Mesothelial cell of epicardium (in vitro differentiated cells): Measurements from ENCODE around the gene BOC. TPM values are rescaled to one million over a fixed set of nuclear protein-coding genes. Genes with fewer than 3 reads are reported as not detected.

ENCODE experiments used
- DNase-seq, 2 experiments: peaks; one replicate each; pipeline ENCODE4 v3.0.0; 2021; ENCODE audit warnings: low spot score in 2 of 2; ENCODE audit not compliant: unreplicated experiment in 2 of 2
- H3K27ac Mint-ChIP-seq: 2 replicates; pipeline ENCODE4 v1.8.0; 2021; ENCODE audit warnings: mixed read lengths
- H3K27me3 Mint-ChIP-seq: 2 replicates; pipeline ENCODE4 v1.8.0; 2021; ENCODE audit warnings: low read depth, mixed read lengths
- H3K36me3 Mint-ChIP-seq: 2 replicates; pipeline ENCODE4 v1.8.0; 2021; ENCODE audit warnings: mixed read lengths
- H3K4me1 Mint-ChIP-seq: 2 replicates; pipeline ENCODE4 v1.8.0; 2021; ENCODE audit warnings: mixed read lengths
- H3K4me3 Mint-ChIP-seq: 2 replicates; pipeline ENCODE4 v1.8.0; 2021; ENCODE audit warnings: mild to moderate bottlenecking, moderate library complexity, mixed read lengths
- H3K9me3 Mint-ChIP-seq: 2 replicates; pipeline ENCODE4 v1.8.0; 2021; ENCODE audit warnings: mixed read lengths
- total RNA-seq: library from RNA; stranded (reverse); gene quantifications from 3 replicates; pipeline ENCODE4 v1.2.1, GENCODE V29; 2021
- TF ChIP-seq, protein P1 (sequence below): fragments of 200-600 bp; sonication (generic); IDR thresholded peaks from one replicate; pipeline ENCODE4 v1.5.0; 2021; ENCODE audit warnings: antibody characterized with exemption; ENCODE audit not compliant: unreplicated experiment

Gene BOC
- total RNA-seq, 1 donor from 2014 or later, result 85.3 TPM

DNA sequence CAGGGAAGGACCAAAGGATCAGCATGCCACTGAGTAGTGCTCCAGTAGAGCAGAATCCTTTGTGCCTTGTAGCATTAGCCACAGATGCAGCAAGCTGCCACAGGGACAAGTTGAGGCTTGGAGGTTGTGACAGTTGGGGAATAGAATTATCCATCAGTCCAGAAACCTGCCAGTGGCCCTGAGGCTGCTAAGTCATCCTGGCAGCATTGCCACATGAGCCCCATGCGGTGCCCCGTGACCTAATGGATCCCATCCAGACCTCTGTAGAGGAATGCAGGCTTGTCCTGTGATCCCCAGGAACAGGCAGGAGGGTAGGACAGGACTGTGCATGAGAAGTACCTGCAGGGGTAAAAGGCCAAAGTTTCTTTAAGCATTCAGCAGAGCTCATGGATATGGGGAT lies 51.7 kb downstream of the BOC start:
- Mint-ChIP-seq H3K4me1 (peaks cover 75% of the 10 kb centered on the region), H3K27me3 (no peaks in the 10 kb centered on the region), H3K9me3 (no peaks in the 10 kb centered on the region), H3K4me3 (no peak overlapping the region), H3K36me3 (peaks cover 22% of the 10 kb centered on the region), H3K27ac (no peak overlapping the region)
- DNase-seq, result no peak
- TF ChIP-seq, protein P1, sequence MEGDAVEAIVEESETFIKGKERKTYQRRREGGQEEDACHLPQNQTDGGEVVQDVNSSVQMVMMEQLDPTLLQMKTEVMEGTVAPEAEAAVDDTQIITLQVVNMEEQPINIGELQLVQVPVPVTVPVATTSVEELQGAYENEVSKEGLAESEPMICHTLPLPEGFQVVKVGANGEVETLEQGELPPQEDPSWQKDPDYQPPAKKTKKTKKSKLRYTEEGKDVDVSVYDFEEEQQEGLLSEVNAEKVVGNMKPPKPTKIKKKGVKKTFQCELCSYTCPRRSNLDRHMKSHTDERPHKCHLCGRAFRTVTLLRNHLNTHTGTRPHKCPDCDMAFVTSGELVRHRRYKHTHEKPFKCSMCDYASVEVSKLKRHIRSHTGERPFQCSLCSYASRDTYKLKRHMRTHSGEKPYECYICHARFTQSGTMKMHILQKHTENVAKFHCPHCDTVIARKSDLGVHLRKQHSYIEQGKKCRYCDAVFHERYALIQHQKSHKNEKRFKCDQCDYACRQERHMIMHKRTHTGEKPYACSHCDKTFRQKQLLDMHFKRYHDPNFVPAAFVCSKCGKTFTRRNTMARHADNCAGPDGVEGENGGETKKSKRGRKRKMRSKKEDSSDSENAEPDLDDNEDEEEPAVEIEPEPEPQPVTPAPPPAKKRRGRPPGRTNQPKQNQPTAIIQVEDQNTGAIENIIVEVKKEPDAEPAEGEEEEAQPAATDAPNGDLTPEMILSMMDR, result no peak

DNA sequence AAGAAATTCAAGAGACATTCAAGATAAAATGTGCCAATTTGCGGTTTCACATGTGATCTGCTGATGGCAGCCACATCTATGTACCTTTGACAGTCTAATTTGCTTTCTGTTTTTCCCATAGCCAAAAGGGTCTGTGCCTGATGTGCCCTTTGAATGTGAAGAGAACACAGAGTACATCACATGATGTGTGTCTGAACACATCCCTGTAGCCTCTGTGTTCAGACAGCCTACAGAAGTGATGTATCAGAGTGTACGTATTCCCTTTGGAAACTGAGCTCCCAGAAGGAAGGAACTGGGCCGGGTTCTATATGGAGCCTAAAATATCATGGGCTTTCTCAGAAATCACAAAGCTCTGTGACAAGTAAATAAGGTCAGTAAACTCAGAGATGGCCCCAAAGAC lies 52.4 kb downstream of the BOC start:
- no peaks in the 10 kb centered on the region for H3K27me3 Mint-ChIP-seq
- peaks cover 25% of the 10 kb centered on the region for H3K36me3 Mint-ChIP-seq
- DNase-seq, result no peak
- TF ChIP-seq, protein P1, result no peak
- no peaks in the 10 kb centered on the region for H3K9me3 Mint-ChIP-seq
- H3K4me1 Mint-ChIP-seq, result peaks cover 75% of the 10 kb centered on the region
- no peak overlapping the region for H3K4me3 Mint-ChIP-seq
- H3K27ac Mint-ChIP-seq, result peak overlapping the region; percentile 35

DNA sequence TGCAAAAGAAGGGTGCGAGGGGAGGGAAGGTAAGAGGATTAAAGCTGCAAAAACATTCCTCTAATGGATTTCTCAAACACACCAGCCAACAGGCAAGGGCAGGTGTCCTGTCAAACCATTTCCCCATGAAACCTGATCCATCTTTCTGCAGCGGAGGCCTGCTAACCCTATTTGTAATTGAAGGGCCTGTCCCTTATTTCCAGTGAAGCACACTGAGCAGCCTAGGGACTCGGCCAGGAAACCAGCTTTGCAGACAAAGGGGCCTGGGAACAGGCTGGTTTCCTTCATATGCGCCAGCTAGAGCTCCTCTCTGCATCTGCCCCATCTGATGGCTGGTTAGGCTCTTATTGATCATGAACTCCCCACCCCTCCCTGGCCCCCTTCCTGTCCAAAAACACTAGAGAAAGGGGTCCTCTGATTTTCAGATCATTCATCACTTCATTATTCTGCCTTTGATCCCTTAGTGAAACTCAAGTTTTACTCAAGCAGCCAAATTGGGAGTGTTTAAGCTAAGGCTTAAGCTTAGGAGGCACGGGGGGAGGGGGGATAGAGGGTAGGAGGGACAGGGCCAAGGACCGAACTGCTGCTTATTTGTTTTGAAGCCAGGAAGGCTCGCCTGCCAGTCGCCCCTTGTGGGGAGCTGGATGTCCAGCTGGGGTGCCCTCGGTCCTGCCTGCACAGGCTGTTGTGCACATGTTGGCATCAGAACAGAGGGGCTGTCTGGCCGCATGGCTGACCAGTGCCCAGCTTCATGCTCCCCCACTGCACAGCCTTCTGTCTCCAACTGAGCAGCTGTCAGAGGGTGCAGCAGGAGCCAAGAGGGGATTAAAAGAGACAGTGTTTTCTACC lies 53.1 kb downstream of the BOC start:
- no peaks in the 10 kb centered on the region for H3K9me3 Mint-ChIP-seq

DNA sequence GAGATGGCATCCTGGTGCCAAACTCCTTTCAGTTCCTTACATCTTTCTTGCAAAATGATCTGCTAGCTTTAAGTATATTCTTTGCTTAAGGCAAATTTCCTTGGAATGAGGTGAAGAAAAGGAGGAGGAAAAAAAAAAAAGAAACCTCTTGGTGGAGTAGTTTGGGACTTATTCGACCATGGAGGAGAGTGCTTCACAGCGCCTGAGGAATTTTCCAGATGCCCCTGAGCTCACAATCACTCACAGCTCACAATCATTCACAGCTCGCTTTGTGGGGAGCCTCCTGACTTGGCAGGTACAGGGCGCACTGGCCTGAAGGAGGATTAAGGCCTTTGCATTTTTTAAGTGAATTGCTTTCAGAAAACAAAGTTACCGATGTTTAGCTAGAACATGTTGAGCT lies 53.9 kb downstream of the BOC start:
- H3K9me3 Mint-ChIP-seq, result no peaks in the 10 kb centered on the region
- DNase-seq, result no peak
- peaks cover 24% of the 10 kb centered on the region for H3K36me3 Mint-ChIP-seq
- H3K4me1 Mint-ChIP-seq, result peaks cover 72% of the 10 kb centered on the region
- no peaks in the 10 kb centered on the region for H3K27me3 Mint-ChIP-seq
- peak overlapping the region; percentile 51 for H3K27ac Mint-ChIP-seq
- H3K4me3 Mint-ChIP-seq, result no peak overlapping the region
- TF ChIP-seq, protein P1, result no peak

More for the DNA sequence above, 53.1 kb downstream of the BOC start:
- DNase-seq, result no peak
- H3K4me1 Mint-ChIP-seq, result peaks cover 75% of the 10 kb centered on the region
- TF ChIP-seq, protein P1, result no peak
- no peak overlapping the region for H3K4me3 Mint-ChIP-seq
- H3K36me3 Mint-ChIP-seq, result peaks cover 30% of the 10 kb centered on the region
- peak overlapping the region; percentile 51 for H3K27ac Mint-ChIP-seq
- no peaks in the 10 kb centered on the region for H3K27me3 Mint-ChIP-seq

DNA sequence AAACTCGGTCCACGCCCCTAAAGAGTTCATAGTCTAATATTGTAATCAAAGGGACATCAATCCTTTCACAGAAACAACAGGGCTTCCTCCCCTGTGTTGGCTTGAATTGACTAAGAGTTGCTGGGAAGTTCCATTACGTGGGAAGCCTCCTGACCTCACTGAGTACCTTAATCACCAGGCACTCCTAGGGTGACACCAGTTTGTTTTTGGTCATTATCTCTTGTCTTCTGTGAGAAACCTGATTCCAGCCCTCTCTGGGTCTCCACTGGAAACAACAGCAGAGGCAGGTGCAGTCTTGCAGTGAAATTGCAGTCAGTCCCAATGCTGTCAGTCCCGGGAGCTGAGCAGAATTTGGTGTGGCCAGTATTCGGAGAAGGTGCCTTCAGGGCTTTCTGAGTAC lies 55.4 kb downstream of the BOC start:
- Mint-ChIP-seq H3K36me3 (peaks cover 22% of the 10 kb centered on the region), H3K4me1 (peaks cover 57% of the 10 kb centered on the region)
- DNase-seq, result no peak

More for the DNA sequence above, 55.4 kb downstream of the BOC start:
- Mint-ChIP-seq H3K27me3 (no peaks in the 10 kb centered on the region), H3K9me3 (no peaks in the 10 kb centered on the region), H3K4me3 (no peak overlapping the region), H3K27ac (peak overlapping the region; percentile 16)
- TF ChIP-seq, protein P1, result no peak
